Myocyte (in vitro differentiated cells): Measurements from ENCODE around the gene NXN. TPM values are rescaled to one million over a fixed set of nuclear protein-coding genes. Genes with fewer than 3 reads are reported as not detected.
"Not testable (repeated sequence)": the region's sequence is repeated elsewhere in the genome, so short reads cannot be mapped to it uniquely, and the experiment has no call there.

Source experiments
- DNase-seq: peaks from one replicate; pipeline ENCODE4 v3.0.0-alpha.2; 2012; ENCODE audit warnings: low read depth
- total RNA-seq: library from RNA; depleted of rRNA; stranded (reverse); fragments of >200 nt; gene quantifications from 2 replicates; pipeline ENCODE4 v1.2.3, GENCODE V29; 2014

The NXN gene
- total RNA-seq, 1 donor from 2014 or later, result 9.6 TPM

- DNase-seq, result no peak
Observed at GRCh38 chr17:802901-803881, 176.4 kb downstream of the NXN start.

- DNase-seq, result no peak
Observed at GRCh38 chr17:802481-802880, 177.1 kb downstream of the NXN start.

GRCh38 chr17:801660-802059 is 177.9 kb downstream of the NXN start:
- peak; percentile 8 for DNase-seq

DNA sequence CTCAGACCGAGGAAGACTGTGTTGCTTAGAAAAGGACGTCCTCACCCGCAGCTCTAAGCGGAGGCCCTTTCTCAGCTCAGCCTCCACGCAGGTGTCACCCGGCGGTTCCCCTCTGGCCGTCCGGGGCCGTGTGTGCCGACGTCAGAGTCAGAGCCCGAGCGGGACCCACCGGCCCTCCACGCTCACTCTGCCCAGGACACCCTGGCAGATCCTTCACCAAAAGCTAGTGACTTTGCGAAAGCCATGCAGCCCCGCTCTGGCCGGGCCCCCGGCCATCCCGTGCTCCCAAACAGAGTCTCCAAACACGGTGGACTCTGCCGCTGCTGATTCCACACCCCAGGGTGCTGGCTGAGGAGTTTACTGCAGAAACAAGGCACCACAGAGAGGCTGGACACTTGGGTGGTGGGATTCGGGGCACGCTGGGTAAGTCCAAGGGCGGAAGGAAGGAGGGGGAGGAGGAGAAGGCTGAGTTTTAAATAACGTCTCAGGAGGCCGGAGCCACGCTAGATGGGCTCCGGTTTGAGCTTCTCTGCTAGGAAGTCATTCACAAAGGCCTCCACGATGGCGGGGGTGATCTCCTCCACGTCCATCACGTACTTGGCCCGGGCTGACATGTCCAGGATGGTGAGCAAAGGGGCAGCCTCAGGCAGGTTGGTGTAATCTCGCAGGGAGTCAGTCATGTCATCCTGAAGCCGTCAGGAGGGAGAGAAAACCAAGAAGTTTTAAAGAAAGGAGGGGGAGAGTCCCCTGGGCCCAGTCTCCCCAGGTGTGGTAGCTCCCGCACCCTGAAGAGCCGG is 178.9 kb downstream of the NXN start:
- DNase-seq, result no peak

GRCh38 chr17:799261-799660 is 180.3 kb downstream of the NXN start:
- DNase-seq, result no peak

- DNase-seq, result no peak
Observed at GRCh38 chr17:798246-798645, 181.3 kb downstream of the NXN start.

GRCh38 chr17:797236-797840 is 182.2 kb downstream of the NXN start:
- DNase-seq, result no peak

- no peak for DNase-seq
Observed at GRCh38 chr17:796609-797008, 183.0 kb downstream of the NXN start.

DNA sequence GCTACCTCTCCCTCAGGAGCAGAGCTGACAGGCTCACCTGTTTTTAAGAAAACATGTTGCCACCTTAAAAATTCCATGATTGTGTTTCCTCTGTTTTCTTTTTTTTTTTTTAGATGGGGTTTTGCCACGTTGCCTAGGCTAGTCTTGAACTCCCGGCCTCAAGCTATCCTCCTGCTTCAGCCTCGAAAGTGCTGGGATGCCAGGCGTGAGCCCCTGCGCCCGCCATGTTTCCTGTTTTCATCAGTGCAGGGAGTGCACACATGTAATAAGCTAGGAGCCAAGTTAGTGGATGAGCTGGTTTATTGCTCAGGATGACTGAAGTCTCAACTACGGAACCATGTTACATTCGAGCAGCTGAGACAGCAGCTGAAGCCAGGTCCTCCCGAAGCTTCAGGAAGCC is 183.9 kb downstream of the NXN start:
- DNase-seq, result peak; percentile 5

- DNase-seq, result no peak
Observed at GRCh38 chr17:795276-795675, 184.3 kb downstream of the NXN start.

DNA sequence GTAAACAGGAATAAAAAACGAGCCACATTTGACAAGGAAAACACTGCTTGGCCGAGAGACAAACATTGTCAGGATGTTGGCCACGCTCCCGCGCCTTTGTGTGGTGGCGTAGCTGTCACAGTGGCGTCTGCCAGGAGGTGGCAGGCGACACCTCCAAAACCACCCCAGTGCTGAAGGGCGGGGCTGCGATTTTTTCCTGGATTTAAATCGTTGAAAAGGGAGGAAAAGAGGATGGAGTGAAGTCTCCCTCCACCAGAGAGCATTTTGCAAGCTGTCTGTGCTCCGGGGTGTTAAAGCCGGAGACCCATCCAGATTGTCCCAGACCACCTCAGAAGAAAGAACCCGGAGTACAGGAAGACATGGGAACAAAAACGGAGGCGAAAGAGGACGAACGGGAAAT is 184.7 kb downstream of the NXN start:
- DNase-seq, result peak; percentile 79

DNA sequence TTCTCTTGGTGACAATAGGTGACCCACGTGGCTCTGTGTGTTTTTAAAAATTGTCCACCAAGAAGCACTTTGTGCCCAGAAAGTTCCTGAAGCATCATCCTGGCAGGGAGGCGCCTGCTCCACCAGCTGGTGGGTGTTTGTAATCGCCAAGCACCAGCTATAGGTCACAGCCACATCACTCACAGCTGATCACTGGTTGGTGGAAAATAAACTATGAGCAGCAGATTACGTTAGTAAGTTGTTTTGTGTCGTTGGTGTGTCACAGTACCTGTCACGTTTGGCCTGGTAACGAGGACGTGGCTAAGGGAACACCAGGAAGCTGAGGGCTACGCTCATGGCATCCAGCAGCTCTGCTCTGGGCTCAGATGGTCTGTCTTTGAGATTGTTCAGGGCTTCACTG is 187.3 kb downstream of the NXN start:
- DNase-seq, result no peak

- DNase-seq, result no peak
Observed at GRCh38 chr17:791829-792228, 187.7 kb downstream of the NXN start.

DNA sequence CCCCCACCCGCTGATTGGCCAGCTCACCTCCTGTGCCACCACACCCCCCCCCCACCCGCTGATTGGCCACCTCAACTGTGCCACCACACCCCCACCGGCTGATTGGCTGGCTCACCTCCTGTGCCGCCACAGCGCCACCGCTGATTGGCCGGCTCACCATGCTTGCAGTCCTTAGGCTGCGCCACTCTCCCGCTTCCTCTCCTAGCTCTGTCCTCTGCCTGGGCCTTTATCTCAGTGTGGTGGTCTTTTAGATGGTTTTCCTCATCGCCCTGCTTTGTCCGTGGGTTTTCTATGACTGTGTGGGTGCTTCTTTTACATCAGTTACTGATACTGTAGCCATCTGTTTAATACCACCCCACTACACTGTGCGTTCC is 188.7 kb downstream of the NXN start:
- DNase-seq, result not testable (repeated sequence)

- not testable (repeated sequence) for DNase-seq
Observed at GRCh38 chr17:789931-790873, 189.4 kb downstream of the NXN start.

GRCh38 chr17:789160-789840 is 190.3 kb downstream of the NXN start:
- DNase-seq, result no peak

- DNase-seq, result no peak
Observed at GRCh38 chr17:788551-788950, 191.0 kb downstream of the NXN start.

- peak; percentile 27 for DNase-seq
Observed at GRCh38 chr17:787641-788221, 191.8 kb downstream of the NXN start.

- DNase-seq, result not testable (repeated sequence)
Observed at GRCh38 chr17:785901-786300, 193.7 kb downstream of the NXN start.

GRCh38 chr17:784143-784542 is 195.4 kb downstream of the NXN start:
- DNase-seq, result no peak
